ENCODE data around the gene ADGRV1. TPM values are rescaled to one million over a fixed set of nuclear protein-coding genes. Genes with fewer than 3 reads are reported as not detected.
"Not testable (repeated sequence)": the region's sequence is repeated elsewhere in the genome, so short reads cannot be mapped to it uniquely, and the experiment has no call there.

The ADGRV1 gene
- total RNA-seq, 2 experiments from 2014 or later = 0.26 TPM; not detected in 1

GRCh38 chr5:90822062-90822461 is 263.5 kb downstream of the ADGRV1 start:
- DNase-seq; H3K27ac Mint-ChIP-seq; H3K4me1 Mint-ChIP-seq (ENCODE audit: low read depth); H3K27me3 Mint-ChIP-seq (ENCODE audit: low read depth); H3K9me3 Mint-ChIP-seq (ENCODE audit: insufficient read depth); CTCF ChIA-PET; H3K36me3 Mint-ChIP-seq (ENCODE audit: low read depth); POLR2A ChIA-PET; ATAC-seq; H3K4me3 Mint-ChIP-seq: not testable (repeated sequence)

- POLR2A ChIA-PET = no interaction called here
Observed at GRCh38 chr5:90824436-90824835, 265.8 kb downstream of the ADGRV1 start.

DNA sequence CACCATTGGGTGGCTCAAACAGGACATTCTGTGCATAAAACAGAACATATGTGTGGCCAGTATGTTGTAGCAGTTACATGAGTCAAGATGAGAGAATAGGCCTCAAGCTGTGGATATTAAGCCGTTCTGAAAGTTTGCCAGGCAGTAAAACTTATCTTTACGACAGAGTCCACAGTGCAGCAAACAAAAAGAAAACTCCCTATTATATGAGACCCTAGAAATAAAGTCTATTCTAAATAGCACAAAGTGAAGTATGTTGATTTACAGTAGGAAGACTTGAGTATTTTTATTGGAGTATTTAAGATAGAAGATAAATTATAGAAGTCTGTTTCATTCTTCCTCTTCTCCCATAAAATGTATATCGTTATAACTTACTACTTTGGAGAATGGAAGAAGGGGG is 271.5 kb downstream of the ADGRV1 start:
- no peak overlapping the region for H3K4me3 Mint-ChIP-seq
- no peak overlapping the region for H3K27ac Mint-ChIP-seq
- ATAC-seq = no peak
- H3K9me3 Mint-ChIP-seq (ENCODE audit: insufficient read depth) = no peaks in the 10 kb centered on the region
- peaks cover 2% of the 10 kb centered on the region for H3K27me3 Mint-ChIP-seq (ENCODE audit: low read depth)
- no peak for DNase-seq
- POLR2A ChIA-PET = no interaction called here
- no peaks in the 10 kb centered on the region for H3K4me1 Mint-ChIP-seq (ENCODE audit: low read depth)
- CTCF ChIA-PET = no interaction called here
- no peaks in the 10 kb centered on the region for H3K36me3 Mint-ChIP-seq (ENCODE audit: low read depth)

More at GRCh38 chr5:90824436-90824835, 265.8 kb downstream of the ADGRV1 start:
- CTCF ChIA-PET = no interaction called here
- DNase-seq (no peak), ATAC-seq (no peak)
- no peak overlapping the region for H3K4me3 Mint-ChIP-seq
- no peaks in the 10 kb centered on the region for H3K27me3 Mint-ChIP-seq (ENCODE audit: low read depth)
- no peaks in the 10 kb centered on the region for H3K9me3 Mint-ChIP-seq (ENCODE audit: insufficient read depth)
- H3K27ac Mint-ChIP-seq = no peak overlapping the region
- H3K36me3 Mint-ChIP-seq (ENCODE audit: low read depth) = no peaks in the 10 kb centered on the region
- H3K4me1 Mint-ChIP-seq (ENCODE audit: low read depth) = no peaks in the 10 kb centered on the region

- Mint-ChIP-seq H3K36me3 (ENCODE audit: low read depth) (no peaks in the 10 kb centered on the region), H3K27ac (no peak overlapping the region), H3K27me3 (ENCODE audit: low read depth) (peaks cover 2% of the 10 kb centered on the region), H3K4me3 (no peak overlapping the region), H3K9me3 (ENCODE audit: insufficient read depth) (no peaks in the 10 kb centered on the region), H3K4me1 (ENCODE audit: low read depth) (no peaks in the 10 kb centered on the region)
- ChIA-PET CTCF (no interaction called here), POLR2A (no interaction called here)
- ATAC-seq (no peak), DNase-seq (no peak)
Observed at GRCh38 chr5:90833753-90834152, 275.2 kb downstream of the ADGRV1 start.

DNA sequence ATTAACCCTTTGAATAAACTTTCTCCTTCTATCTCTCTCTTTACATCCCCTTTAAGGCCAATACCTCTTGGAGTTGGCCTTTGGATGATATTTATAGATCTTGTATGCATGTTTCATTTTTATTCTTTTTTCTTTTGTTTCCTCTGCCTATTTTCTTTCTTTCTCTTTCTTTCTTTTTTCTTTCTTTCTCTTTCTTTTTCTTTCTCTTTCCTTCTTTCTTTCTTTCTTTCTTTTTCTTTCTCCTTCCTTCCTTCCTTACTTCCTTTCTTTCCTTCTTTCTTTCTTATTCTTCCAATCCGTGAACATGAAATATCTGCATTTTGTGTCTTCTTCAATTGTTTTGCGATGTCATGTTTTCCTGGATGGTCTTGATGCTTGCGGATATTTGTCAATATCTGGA is 276.1 kb downstream of the ADGRV1 start:
- ChIA-PET CTCF (no interaction called here), POLR2A (no interaction called here)
- H3K9me3 Mint-ChIP-seq (ENCODE audit: insufficient read depth) = no peaks in the 10 kb centered on the region
- no peak overlapping the region for H3K27ac Mint-ChIP-seq
- H3K4me3 Mint-ChIP-seq = no peak overlapping the region
- H3K4me1 Mint-ChIP-seq (ENCODE audit: low read depth) = no peaks in the 10 kb centered on the region
- DNase-seq (no peak), ATAC-seq (no peak)
- peaks cover 2% of the 10 kb centered on the region for H3K27me3 Mint-ChIP-seq (ENCODE audit: low read depth)
- H3K36me3 Mint-ChIP-seq (ENCODE audit: low read depth) = no peaks in the 10 kb centered on the region

- POLR2A ChIA-PET = no interaction called here
- Mint-ChIP-seq H3K36me3 (ENCODE audit: low read depth) (no peaks in the 10 kb centered on the region), H3K9me3 (ENCODE audit: insufficient read depth) (no peaks in the 10 kb centered on the region), H3K27me3 (ENCODE audit: low read depth) (peaks cover 16% of the 10 kb centered on the region), H3K27ac (no peak overlapping the region), H3K4me3 (no peak overlapping the region), H3K4me1 (ENCODE audit: low read depth) (peaks cover 7% of the 10 kb centered on the region)
- CTCF ChIA-PET = no interaction called here
- ATAC-seq = no peak
- DNase-seq = no peak
Observed at GRCh38 chr5:90843443-90843842, 284.8 kb downstream of the ADGRV1 start.

DNA sequence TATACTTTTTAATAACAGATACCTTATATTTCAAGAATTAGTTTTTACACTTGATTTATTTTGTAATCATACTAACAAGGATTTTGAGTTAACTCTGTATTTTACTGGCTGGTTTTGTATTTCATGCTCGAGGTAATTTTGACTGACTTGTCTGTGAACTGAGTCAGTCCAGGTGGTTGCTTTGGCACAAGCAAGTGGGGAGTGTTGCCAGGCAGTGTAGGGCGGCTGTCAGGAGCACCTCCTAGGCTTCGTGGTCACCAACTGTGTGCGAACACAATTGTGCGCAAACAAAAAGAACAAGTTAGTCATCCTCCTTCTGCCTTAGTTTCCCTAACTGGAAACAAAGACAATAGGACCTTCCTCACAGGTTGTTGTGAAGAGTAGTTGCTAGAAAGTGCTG is 286.3 kb downstream of the ADGRV1 start:
- CTCF ChIA-PET = no interaction called here
- H3K4me3 Mint-ChIP-seq = no peak overlapping the region
- peaks cover 7% of the 10 kb centered on the region for H3K4me1 Mint-ChIP-seq (ENCODE audit: low read depth)

DNA sequence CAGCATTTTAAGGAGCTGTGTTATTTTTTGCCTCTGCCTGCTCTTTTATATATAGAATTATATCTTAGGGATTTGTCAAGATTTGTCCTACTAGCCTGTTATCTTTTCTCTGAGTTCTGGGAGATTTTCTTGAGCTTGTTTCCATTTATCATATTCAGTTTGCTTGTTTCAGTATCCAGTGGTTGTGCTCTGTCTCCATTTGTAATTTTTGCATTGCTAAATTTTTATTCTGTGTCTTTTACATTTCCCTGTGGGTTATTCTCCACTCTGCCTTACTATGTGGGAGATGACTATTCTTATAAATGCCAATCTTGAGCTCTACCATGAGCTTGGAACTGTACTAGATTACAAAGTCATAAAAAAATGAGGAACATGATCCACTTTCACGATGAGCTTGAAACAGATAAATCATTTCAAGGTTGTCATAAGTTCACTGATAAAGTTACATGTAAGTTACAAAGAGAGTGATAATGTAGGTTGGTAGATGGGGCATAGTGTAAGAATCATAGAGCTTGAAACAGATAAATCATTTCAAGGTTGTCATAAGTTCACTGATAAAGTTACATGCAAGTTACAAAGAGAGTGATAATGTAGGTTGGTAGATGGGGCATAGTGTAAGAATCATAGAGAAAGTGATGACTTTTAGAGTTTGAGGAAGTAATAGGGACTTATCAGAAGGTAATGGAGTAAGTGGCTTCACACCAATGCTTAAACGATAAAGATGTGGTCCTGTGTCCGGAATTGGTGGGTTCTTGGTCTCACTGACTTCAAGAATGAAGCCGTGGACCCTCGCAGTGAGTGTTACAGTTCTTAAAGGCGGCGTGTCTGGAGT is 287.3 kb downstream of the ADGRV1 start:
- DNase-seq = no peak
- no peak for ATAC-seq
- Mint-ChIP-seq H3K36me3 (ENCODE audit: low read depth) (no peaks in the 10 kb centered on the region), H3K4me3 (no peak overlapping the region), H3K4me1 (ENCODE audit: low read depth) (peaks cover 7% of the 10 kb centered on the region), H3K9me3 (ENCODE audit: insufficient read depth) (no peaks in the 10 kb centered on the region), H3K27me3 (ENCODE audit: low read depth) (peaks cover 16% of the 10 kb centered on the region), H3K27ac (no peak overlapping the region)
- ChIA-PET POLR2A (no interaction called here), CTCF (interaction anchor here (1.0 to 1.4 kb wide), 2 partner anchors 17 to 21 kb away, joined by 3 read pairs; no protein-coding TSS in a partner anchor)

More for the DNA sequence above, 286.3 kb downstream of the ADGRV1 start:
- no peak for ATAC-seq
- no peak for DNase-seq
- Mint-ChIP-seq H3K27ac (no peak overlapping the region), H3K9me3 (ENCODE audit: insufficient read depth) (no peaks in the 10 kb centered on the region), H3K36me3 (ENCODE audit: low read depth) (no peaks in the 10 kb centered on the region), H3K27me3 (ENCODE audit: low read depth) (peaks cover 16% of the 10 kb centered on the region)
- POLR2A ChIA-PET = no interaction called here

- H3K27ac Mint-ChIP-seq; H3K4me3 Mint-ChIP-seq; H3K9me3 Mint-ChIP-seq (ENCODE audit: insufficient read depth); POLR2A ChIA-PET; H3K36me3 Mint-ChIP-seq (ENCODE audit: low read depth); DNase-seq; ATAC-seq; H3K4me1 Mint-ChIP-seq (ENCODE audit: low read depth): not testable (repeated sequence)
- H3K27me3 Mint-ChIP-seq (ENCODE audit: low read depth) = peaks cover 16% of the 10 kb centered on the region
- CTCF ChIA-PET = interaction anchor here (0.8 to 1.1 kb wide), 2 partner anchors 18 to 64 kb away, joined by 3 to 4 read pairs; no protein-coding TSS in a partner anchor
Observed at GRCh38 chr5:90847606-90848005, 289.0 kb downstream of the ADGRV1 start.

GRCh38 chr5:90849939-90850338 is 291.3 kb downstream of the ADGRV1 start:
- H3K9me3 Mint-ChIP-seq (ENCODE audit: insufficient read depth) = no peaks in the 10 kb centered on the region
- ATAC-seq (no peak), DNase-seq (no peak)
- no peak overlapping the region for H3K27ac Mint-ChIP-seq
- POLR2A ChIA-PET = no interaction called here
- peaks cover 8% of the 10 kb centered on the region for H3K27me3 Mint-ChIP-seq (ENCODE audit: low read depth)
- H3K4me3 Mint-ChIP-seq = no peak overlapping the region
- CTCF ChIA-PET = interaction anchor here (1.2 to 1.3 kb wide), 2 partner anchors 12 to 16 kb away, joined by 3 to 4 read pairs; no protein-coding TSS in a partner anchor
- H3K4me1 Mint-ChIP-seq (ENCODE audit: low read depth) = no peaks in the 10 kb centered on the region
- no peaks in the 10 kb centered on the region for H3K36me3 Mint-ChIP-seq (ENCODE audit: low read depth)

DNA sequence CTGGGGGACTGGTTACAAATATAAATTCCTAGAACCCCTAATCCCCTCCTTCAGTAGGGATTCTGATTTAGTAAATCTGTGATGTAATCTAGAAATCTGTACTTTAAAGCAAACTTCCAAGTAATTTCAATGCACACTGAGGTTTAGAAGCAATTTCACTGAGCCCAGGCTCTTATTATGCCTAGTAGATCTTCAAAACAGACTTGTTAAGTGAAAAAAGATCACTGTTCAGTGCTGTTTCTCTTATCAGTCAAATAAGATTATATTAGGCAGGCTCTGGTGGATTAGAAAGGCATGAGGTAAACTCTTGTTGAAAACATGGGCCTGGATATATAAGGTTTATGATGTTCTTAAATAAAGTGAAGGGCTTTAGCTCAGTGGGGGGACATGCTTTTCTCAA is 293.9 kb downstream of the ADGRV1 start:
- ATAC-seq (no peak), DNase-seq (no peak)
- Mint-ChIP-seq H3K27me3 (ENCODE audit: low read depth) (no peaks in the 10 kb centered on the region), H3K36me3 (ENCODE audit: low read depth) (no peaks in the 10 kb centered on the region), H3K4me3 (no peak overlapping the region), H3K9me3 (ENCODE audit: insufficient read depth) (no peaks in the 10 kb centered on the region), H3K27ac (no peak overlapping the region), H3K4me1 (ENCODE audit: low read depth) (no peaks in the 10 kb centered on the region)
- CTCF ChIA-PET = no interaction called here
- POLR2A ChIA-PET = no interaction called here

- H3K4me1 Mint-ChIP-seq (ENCODE audit: low read depth) = no peaks in the 10 kb centered on the region
- H3K27me3 Mint-ChIP-seq (ENCODE audit: low read depth) = no peaks in the 10 kb centered on the region
- no peaks in the 10 kb centered on the region for H3K9me3 Mint-ChIP-seq (ENCODE audit: insufficient read depth)
- H3K27ac Mint-ChIP-seq = no peak overlapping the region
- H3K4me3 Mint-ChIP-seq = no peak overlapping the region
- POLR2A ChIA-PET = no interaction called here
- CTCF ChIA-PET = no interaction called here
- no peak for ATAC-seq
- H3K36me3 Mint-ChIP-seq (ENCODE audit: low read depth) = no peaks in the 10 kb centered on the region
- no peak for DNase-seq
Observed at GRCh38 chr5:90853750-90854149, 295.2 kb downstream of the ADGRV1 start.

GRCh38 chr5:90854169-90854568 is 295.6 kb downstream of the ADGRV1 start:
- CTCF ChIA-PET = no interaction called here

More at GRCh38 chr5:90854169-90854568, 295.6 kb downstream of the ADGRV1 start:
- ATAC-seq = no peak
- H3K4me3 Mint-ChIP-seq = no peak overlapping the region
- H3K36me3 Mint-ChIP-seq (ENCODE audit: low read depth) = no peaks in the 10 kb centered on the region
- no peaks in the 10 kb centered on the region for H3K27me3 Mint-ChIP-seq (ENCODE audit: low read depth)
- DNase-seq = no peak
- no peaks in the 10 kb centered on the region for H3K4me1 Mint-ChIP-seq (ENCODE audit: low read depth)
- H3K9me3 Mint-ChIP-seq (ENCODE audit: insufficient read depth) = no peaks in the 10 kb centered on the region
- H3K27ac Mint-ChIP-seq = no peak overlapping the region
- POLR2A ChIA-PET = no interaction called here

All from activated CD8-positive, alpha-beta T cell treated with anti-CD3 and anti-CD28 coated beads, Interleukin-2, amount 10 ng/mL, durations not matched to agents 7 days and 5 days (primary cell).